Stimulated activated naive CD8-positive, alpha-beta T cell treated with anti-CD3 and anti-CD28 coated beads, Interleukin-15, amount 100 ng/mL, for 72 hours (primary cell): ENCODE data around the gene PPA1.

Experiments used
- ATAC-seq: fragments of 150-1000 bp; cut with Tn5 transposase; 2 replicates; pipeline ENCODE4 v1.10.0; 2021; ENCODE audit warnings: mild to moderate bottlenecking, moderate library complexity
- DNase-seq, 2 donors: peaks; one replicate each; pipeline ENCODE4 v3.0.0; 2021 to 2022
- H3K27ac Mint-ChIP-seq, 2 donors: one replicate each; pipeline ENCODE4 v1.8.0; 2022; ENCODE audit warnings: mild to moderate bottlenecking in 2 of 2, mixed read lengths in 2 of 2, moderate library complexity in 2 of 2
- H3K27me3 Mint-ChIP-seq: one replicate; pipeline ENCODE4 v1.8.0; 2022; ENCODE audit warnings: mixed read lengths
- H3K4me1 Mint-ChIP-seq: one replicate; pipeline ENCODE4 v1.8.0; 2022; ENCODE audit warnings: mild to moderate bottlenecking, mixed read lengths
- H3K4me3 Mint-ChIP-seq, 2 donors: one replicate each; pipeline ENCODE4 v1.8.0; 2022; ENCODE audit warnings: mild to moderate bottlenecking in 2 of 2, mixed read lengths in 2 of 2, moderate library complexity in 1 of 2
- H3K9me3 Mint-ChIP-seq, 2 donors: one replicate each; pipeline ENCODE4 v1.8.0; 2022; ENCODE audit warnings: mixed read lengths in 2 of 2

The PPA1 gene

GRCh38 chr10:70233109-70233938 is at the start of gene PPA1:
TSS of gene PPA1 (minus strand) at chr10:70233429. CDS start at chr10:70233327, 102 bp downstream.
- no peaks in the 10 kb centered on the region for H3K27me3 Mint-ChIP-seq
- no peaks in the 10 kb centered on the region for H3K9me3 Mint-ChIP-seq
- peaks cover 38% of the 10 kb centered on the region for H3K4me1 Mint-ChIP-seq
- DNase-seq (peak; percentile 99), ATAC-seq (peak; percentile 94)
- peak within 1 kb of the TSS; percentile 80 to 87 for H3K4me3 Mint-ChIP-seq
- peak within 1 kb of the TSS; percentile 95 to 99 for H3K27ac Mint-ChIP-seq

GRCh38 chr10:70281609-70282008 is 48.4 kb upstream of the PPA1 start:
- Mint-ChIP-seq H3K27me3 (peaks cover 61% of the 10 kb centered on the region), H3K4me1 (peaks cover 4% of the 10 kb centered on the region), H3K9me3 (no peaks in the 10 kb centered on the region), H3K27ac (no peak overlapping the region), H3K4me3 (no peak overlapping the region)
- no peak for ATAC-seq
- DNase-seq: no peak

- H3K27ac Mint-ChIP-seq: no peak overlapping the region
- peaks cover 46% of the 10 kb centered on the region for H3K27me3 Mint-ChIP-seq
- peaks cover 4% of the 10 kb centered on the region for H3K4me1 Mint-ChIP-seq
- no peak for DNase-seq
- H3K4me3 Mint-ChIP-seq: no peak overlapping the region
- no peak for ATAC-seq
- no peaks in the 10 kb centered on the region for H3K9me3 Mint-ChIP-seq
Measured at GRCh38 chr10:70280099-70280498, 46.9 kb upstream of the PPA1 start.

GRCh38 chr10:70277396-70278030 is 44.3 kb upstream of the PPA1 start:
- Mint-ChIP-seq H3K9me3 (no peaks in the 10 kb centered on the region), H3K4me1 (peaks cover 14% of the 10 kb centered on the region), H3K27me3 (peaks cover 20% of the 10 kb centered on the region), H3K27ac (no peak overlapping the region), H3K4me3 (no peak overlapping the region)
- DNase-seq (no peak), ATAC-seq (no peak)

- ATAC-seq: no peak
- no peak overlapping the region for H3K27ac Mint-ChIP-seq
Measured at GRCh38 chr10:70274643-70275042, 41.4 kb upstream of the PPA1 start.

GRCh38 chr10:70272925-70273316 is 39.7 kb upstream of the PPA1 start:
- H3K4me3 Mint-ChIP-seq: peak overlapping the region; percentile 32 to 41
- H3K4me1 Mint-ChIP-seq: peaks cover 29% of the 10 kb centered on the region
- H3K27me3 Mint-ChIP-seq: no peaks in the 10 kb centered on the region
- ATAC-seq (peak; percentile 93), DNase-seq (peak; percentile 28)
- no peaks in the 10 kb centered on the region for H3K9me3 Mint-ChIP-seq
- peak overlapping the region in 1 of 2 donors; percentile 42 for H3K27ac Mint-ChIP-seq

More at GRCh38 chr10:70274643-70275042, 41.4 kb upstream of the PPA1 start:
- H3K27me3 Mint-ChIP-seq: no peaks in the 10 kb centered on the region
- no peak for DNase-seq
- no peak overlapping the region for H3K4me3 Mint-ChIP-seq
- peaks cover 29% of the 10 kb centered on the region for H3K4me1 Mint-ChIP-seq
- H3K9me3 Mint-ChIP-seq: no peaks in the 10 kb centered on the region

GRCh38 chr10:70271996-70272924 is 39.0 kb upstream of the PPA1 start:
- H3K4me3 Mint-ChIP-seq: peak overlapping the region; percentile 32 to 41
- no peaks in the 10 kb centered on the region for H3K27me3 Mint-ChIP-seq
- peak; percentile 43 for ATAC-seq
- no peak for DNase-seq
- peaks cover 34% of the 10 kb centered on the region for H3K4me1 Mint-ChIP-seq
- H3K9me3 Mint-ChIP-seq: no peaks in the 10 kb centered on the region
- H3K27ac Mint-ChIP-seq: peak overlapping the region; percentile 83 to 89

- Mint-ChIP-seq H3K4me1 (peaks cover 41% of the 10 kb centered on the region), H3K27me3 (no peaks in the 10 kb centered on the region), H3K27ac (no peak overlapping the region), H3K4me3 (no peak overlapping the region), H3K9me3 (no peaks in the 10 kb centered on the region)
- ATAC-seq (peak; percentile 35), DNase-seq (no peak)
Measured at GRCh38 chr10:70270952-70271351, 37.7 kb upstream of the PPA1 start.

GRCh38 chr10:70269741-70270140 is 36.5 kb upstream of the PPA1 start:
- Mint-ChIP-seq H3K4me3 (no peak overlapping the region), H3K4me1 (peaks cover 41% of the 10 kb centered on the region), H3K27me3 (no peaks in the 10 kb centered on the region), H3K9me3 (no peaks in the 10 kb centered on the region), H3K27ac (no peak overlapping the region)
- ATAC-seq: no peak
- no peak for DNase-seq

GRCh38 chr10:70268376-70268775 is 35.1 kb upstream of the PPA1 start:
- Mint-ChIP-seq H3K4me1 (peaks cover 36% of the 10 kb centered on the region), H3K9me3 (no peaks in the 10 kb centered on the region), H3K27me3 (no peaks in the 10 kb centered on the region), H3K27ac (no peak overlapping the region), H3K4me3 (no peak overlapping the region)
- no peak for DNase-seq
- no peak for ATAC-seq

- no peaks in the 10 kb centered on the region for H3K9me3 Mint-ChIP-seq
- peaks cover 26% of the 10 kb centered on the region for H3K4me1 Mint-ChIP-seq
- no peak overlapping the region for H3K4me3 Mint-ChIP-seq
- no peaks in the 10 kb centered on the region for H3K27me3 Mint-ChIP-seq
- ATAC-seq (no peak), DNase-seq (no peak)
- peak overlapping the region in 1 of 2 donors; percentile 10 for H3K27ac Mint-ChIP-seq
Measured at GRCh38 chr10:70267161-70267933, 34.1 kb upstream of the PPA1 start.

GRCh38 chr10:70266701-70267100 is 33.5 kb upstream of the PPA1 start:
- ATAC-seq: no peak
- DNase-seq: no peak
- Mint-ChIP-seq H3K4me3 (no peak overlapping the region), H3K27ac (no peak overlapping the region), H3K4me1 (peaks cover 20% of the 10 kb centered on the region), H3K27me3 (no peaks in the 10 kb centered on the region), H3K9me3 (peaks cover 4 to 5% of the 10 kb centered on the region in 2 donors)

- Mint-ChIP-seq H3K4me1 (peaks cover 14% of the 10 kb centered on the region), H3K27ac (no peak overlapping the region)
Measured at GRCh38 chr10:70266056-70266455, 32.8 kb upstream of the PPA1 start.

GRCh38 chr10:70265032-70265689 is 31.9 kb upstream of the PPA1 start:
- no peak for DNase-seq
- H3K4me3 Mint-ChIP-seq: no peak overlapping the region
- ATAC-seq: peak; percentile 63
- no peak overlapping the region for H3K27ac Mint-ChIP-seq
- peaks cover 12% of the 10 kb centered on the region for H3K4me1 Mint-ChIP-seq
- peaks cover 11 to 15% of the 10 kb centered on the region in 2 donors for H3K9me3 Mint-ChIP-seq
- no peaks in the 10 kb centered on the region for H3K27me3 Mint-ChIP-seq

More at GRCh38 chr10:70266056-70266455, 32.8 kb upstream of the PPA1 start:
- Mint-ChIP-seq H3K4me3 (no peak overlapping the region), H3K9me3 (peaks cover 10 to 12% of the 10 kb centered on the region in 2 donors), H3K27me3 (no peaks in the 10 kb centered on the region)
- DNase-seq (no peak), ATAC-seq (no peak)
